Subcutaneous adipose tissue (tissue), 4 donors: ENCODE measurements around the gene NTRK1. TPM values are rescaled to one million over a fixed set of nuclear protein-coding genes. Genes with fewer than 3 reads are reported as not detected.

Source experiments
- CTCF ChIP-seq: fragments of 450-650 bp; IDR thresholded peaks from one replicate; pipeline ENCODE4 v1.5.1; 2016; ENCODE audit warnings: low read depth, mild to moderate bottlenecking, control low read depth, antibody characterized with exemption, moderate library complexity
- total RNA-seq, 4 donors: library from RNA; depleted of rRNA; stranded (reverse); fragments of >200 nt; gene quantifications; one replicate each; pipeline ENCODE4 v1.1.0, GENCODE V29; 2016

Gene NTRK1
- total RNA-seq, 4 donors from 2014 or later: 0.49 to 0.85 TPM; not detected in 2

GRCh38 chr1:156815307-156815826 is 45.3 kb upstream of the NTRK1 start:
- TF ChIP-seq CTCF: no peak

GRCh38 chr1:156815961-156816422 is 44.7 kb upstream of the NTRK1 start:
- no peak for TF ChIP-seq CTCF

GRCh38 chr1:156816561-156817328 is 43.9 kb upstream of the NTRK1 start, which contains the start of gene SH2D2A:
SH2D2A (minus strand) TSS chr1:156816848; CDS start chr1:156816708, 140 bp downstream.
- no peak for TF ChIP-seq CTCF

- TF ChIP-seq CTCF: no peak
These were observed 38.9 kb upstream of the NTRK1 start for GRCh38 chr1:156821801-156822200.

GRCh38 chr1:156822680-156823079 is 38.0 kb upstream of the NTRK1 start:
- TF ChIP-seq CTCF: no peak

GRCh38 chr1:156823210-156823790 is 37.4 kb upstream of the NTRK1 start:
- no peak for TF ChIP-seq CTCF

GRCh38 chr1:156826630-156827029 is 34.0 kb upstream of the NTRK1 start:
- TF ChIP-seq CTCF: no peak
